ENCODE results near the gene FOXA1. TPM values are rescaled to one million over a fixed set of nuclear protein-coding genes. Genes with fewer than 3 reads are reported as not detected.
A peak's percentile ranks its signal among the peaks of the same experiment; 100 is the strongest.

Gene FOXA1
- total RNA-seq (2021; fragmentation: NEBNext Ultra II Directional; extraction: Animal tissue kit (Norgen Biotek cat#: 25700)) (0.17 and 0.20 TPM in 2 replicates), polyA plus RNA-seq (2011; rRNA removed) (0.05 and 0.08 TPM in 2 replicates), polyA minus RNA-seq (2011; rRNA and poly(A)+ RNA removed) (0.09 TPM in 1 of 2 replicates, not detected in the other)
- 0.05 TPM for polyA plus RNA-seq (2011; cell fraction: cytosol; rRNA removed)
- not detected for polyA plus RNA-seq (2011; cell fraction: nucleus; rRNA removed)
- polyA plus RNA-seq (2012, experiment 1 of 2): 0.08 to 0.19 TPM in 2 of 4 replicates, not detected in the others
- 0.07 TPM for polyA plus RNA-seq (2012, experiment 2 of 2)
- 0.10 TPM for polyA plus RNA-seq (2013, experiment 1 of 2)
- 0.06 TPM for polyA plus RNA-seq (2013, experiment 2 of 2)
- polyA minus RNA-seq (2011; cell fraction: cytosol; rRNA and poly(A)+ RNA removed): not detected
- 0.30 TPM for polyA minus RNA-seq (2011; cell fraction: nucleus; rRNA and poly(A)+ RNA removed)
- long read RNA-seq, experiment 1: 0 reads
- long read RNA-seq, experiment 2: 0 reads

GRCh38 chr14:37594971-37595808, at the start of gene FOXA1, which contains the start of gene TTC6:
FOXA1 (minus strand) TSS chr14:37595249; CDS start chr14:37594972, 277 bp downstream.
TTC6 (plus strand) TSS chr14:37595629; CDS start chr14:37622065, 26,436 bp downstream.
- Histone ChIP-seq H3K4ac (replicated peaks; ENCODE audit: insufficient read length, low read depth, low read length) (no peak within 1 kb of the TSS), H3K79me2 (ENCODE audit: control insufficient read depth in 1 of 2, insufficient read depth in 2 of 2, low read length in 2 of 2) (no peaks in the 10 kb centered on the region), H2BK15ac (ENCODE audit: low read length) (no peak within 1 kb of the TSS), H3K4me3 (ENCODE audit: extremely low read depth in 1 of 4, insufficient read depth in 2 of 4, low read depth in 3 of 4, low read length in 4 of 4) (peak within 1 kb of the TSS; percentile 27 to 60 (median 32)), H4K8ac (ENCODE audit: extremely low read depth, insufficient read depth, low read length) (peak within 1 kb of the TSS; percentile 89; the same call in 1 of the 2 replicates), H3K4me2 (ENCODE audit: insufficient read depth in 1 of 2, low read depth in 2 of 2, low read length in 2 of 2) (peak within 1 kb of the TSS; percentile 75 to 85), H3K79me1 (ENCODE audit: low read depth, low read length) (no peaks in the 10 kb centered on the region), H2BK5ac (ENCODE audit: low read depth, low read length) (no peak within 1 kb of the TSS), H3K56ac (replicated peaks; ENCODE audit: insufficient read length, low read depth, low read length) (no peak within 1 kb of the TSS), H2BK120ac (replicated peaks; ENCODE audit: low read depth, low read length) (no peak within 1 kb of the TSS), H2BK20ac (ENCODE audit: low read length) (no peak within 1 kb of the TSS), H3K4me1 (replicated peaks in 1 of 4; ENCODE audit: control insufficient read depth in 3 of 4, insufficient read depth in 4 of 4, low read length in 3 of 4) (peaks cover 0 to 27% (median 12%) of the 10 kb centered on the region in 4 experiments; a peak in 6 of 7 replicates), H3K23ac (ENCODE audit: insufficient read length) (no peak within 1 kb of the TSS), H4K91ac (replicated peaks; ENCODE audit: insufficient read length, low read length) (no peak within 1 kb of the TSS), H3K9ac (replicated peaks in 1 of 4; ENCODE audit: extremely low read depth in 1 of 4, low read depth in 3 of 4, low read length in 3 of 4) (no peak within 1 kb of the TSS), H3K27ac (ENCODE audit: low read depth, low read length) (no peak within 1 kb of the TSS), H4K20me1 (replicated peaks in 1 of 2; ENCODE audit: control insufficient read depth in 1 of 2, insufficient read depth in 2 of 2, low read length in 2 of 2) (peaks cover 13 to 22% of the 10 kb centered on the region in 2 experiments), H3K9me3 (ENCODE audit: insufficient read depth in 2 of 2, low read depth in 1 of 2, low read length in 1 of 2) (no peaks in the 10 kb centered on the region), H3K14ac (ENCODE audit: insufficient read length) (no peak within 1 kb of the TSS), H2AK5ac (ENCODE audit: low read depth, low read length) (no peak within 1 kb of the TSS), H3K23me2 (ENCODE audit: low read depth, low read length) (peaks cover 5% of the 10 kb centered on the region), H3K27me3 (replicated peaks in 1 of 4; ENCODE audit: control insufficient read depth in 3 of 4, extremely low read depth in 1 of 4, insufficient read depth in 3 of 4, low read length in 3 of 4) (peaks cover 82 to 99% (median 93%) of the 10 kb centered on the region in 4 experiments), H2BK12ac (ENCODE audit: low read depth, low read length) (no peak within 1 kb of the TSS), H3K36me3 (ENCODE audit: control insufficient read depth in 2 of 4, insufficient read depth in 4 of 4, low read length in 3 of 4) (no peaks in the 10 kb centered on the region), H3K18ac (ENCODE audit: extremely low read depth, low read length) (peak within 1 kb of the TSS; percentile 60), H2AFZ (ENCODE audit: low read length) (no peak within 1 kb of the TSS), H4K5ac (ENCODE audit: insufficient read length, low read depth, low read length) (no peak within 1 kb of the TSS)
- ChIA-PET CTCF (ENCODE audit: partially characterized antibody) (interaction anchor here (0.7 to 7.6 kb wide), 4 partner anchors 8 to 349 kb away, joined by 3 to 62 read pairs (median 20); no protein-coding TSS in a partner anchor), POLR2A (ENCODE audit: partially characterized antibody) (no interaction called here)
- peak in 1 of 2 experiments; percentile 73 for DNase-seq (ENCODE audit: low read depth in 1 of 2, low spot score in 2 of 2)
- WGBS, 2 experiments (ENCODE audit: extremely low coverage in 1 of 2, insufficient coverage in 1 of 2, insufficient read length in 1 of 2, insufficient replicate concordance in 2 of 2, low coverage in 1 of 2, low lambda C conversion rate in 2 of 2, missing lambda C conversion rate in 1 of 2): 0% methylated on average over 20 of the region's 92 CpGs; no CpG with 5 or more reads in 1 of the 2 experiments
- no peak for FAIRE-seq
- TF ChIP-seq SP4 (IDR thresholded peaks at IDR 0.05; ENCODE audit: low read length): no peak
- TF ChIP-seq ASH2L (IDR thresholded peaks at IDR 0.05; ENCODE audit: low read length): no peak
- no peak for TF ChIP-seq RFX5 (IDR thresholded peaks at IDR 0.05; ENCODE audit: borderline replicate concordance, low read depth, low read length)
- no peak for TF ChIP-seq POLR2AphosphoS5 (IDR thresholded peaks at IDR 0.05; ENCODE audit: low read depth, low read length)
- TF ChIP-seq RXRA (IDR thresholded peaks at IDR 0.05; ENCODE audit: insufficient read depth, low read depth, low read length): no peak
- TF ChIP-seq CHD1 (IDR thresholded peaks at IDR 0.05; ENCODE audit: low read depth, low read length): no peak
- TF ChIP-seq MAFK (IDR thresholded peaks at IDR 0.05; ENCODE audit: low read depth, low read length): no peak
- no peak for TF ChIP-seq NRF1 (IDR thresholded peaks at IDR 0.05; ENCODE audit: low read depth, low read length)
- TF ChIP-seq CHD2 (IDR thresholded peaks at IDR 0.05; ENCODE audit: low read length): no peak
- TF ChIP-seq CEBPB (IDR thresholded peaks at IDR 0.05; ENCODE audit: low read depth, low read length): no peak
- TF ChIP-seq CBX5 (IDR thresholded peaks at IDR 0.05; ENCODE audit: low read depth, low read length): no peak
